GM19438 (cell line): ENCODE measurements around the gene AQP3.
"Not testable (repeated sequence)": the region's sequence is repeated elsewhere in the genome, so short reads cannot be mapped to it uniquely, and the experiment has no call there.

ENCODE experiments used
- ATAC-seq: cut with Tn5 transposase; IDR thresholded peaks from one replicate; pipeline ENCODE4 v1.9.1; 2021; ENCODE audit warnings: low read depth; ENCODE audit not compliant: unreplicated experiment

The AQP3 gene

DNA sequence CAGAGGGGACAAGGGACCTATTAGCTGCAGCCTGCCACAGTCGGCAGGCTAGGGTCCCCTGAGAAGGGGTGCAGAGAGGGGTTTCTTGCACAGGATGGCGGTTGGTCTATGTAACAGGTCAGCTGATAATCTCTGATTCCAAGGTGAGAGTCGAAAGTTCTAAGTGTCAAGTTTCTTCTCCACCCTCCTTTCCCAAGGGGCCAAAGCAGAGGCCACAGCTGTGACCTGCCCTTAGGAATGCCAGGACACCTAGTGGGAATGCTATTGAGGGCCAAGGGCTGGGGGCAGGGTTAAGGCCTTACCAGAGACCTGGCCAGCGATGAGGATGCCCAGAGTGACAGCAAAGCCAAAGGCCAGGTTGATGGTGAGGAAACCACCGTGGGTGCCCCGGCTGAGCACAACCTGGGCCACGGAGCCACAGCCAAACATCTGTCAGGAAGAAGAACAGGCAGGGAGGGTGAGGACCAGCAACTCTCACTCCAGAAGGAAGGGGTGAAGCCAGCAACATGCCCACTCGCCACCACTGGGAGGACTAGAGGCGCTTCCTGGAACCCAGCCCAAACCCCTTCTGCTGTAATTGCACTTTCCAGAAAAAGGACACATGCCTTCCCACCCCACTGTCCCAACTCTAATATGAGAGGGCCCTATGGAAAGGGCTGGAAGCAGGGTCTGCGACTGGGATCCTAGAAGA, 3.8 kb downstream of the AQP3 start:
- ATAC-seq: no peak

DNA sequence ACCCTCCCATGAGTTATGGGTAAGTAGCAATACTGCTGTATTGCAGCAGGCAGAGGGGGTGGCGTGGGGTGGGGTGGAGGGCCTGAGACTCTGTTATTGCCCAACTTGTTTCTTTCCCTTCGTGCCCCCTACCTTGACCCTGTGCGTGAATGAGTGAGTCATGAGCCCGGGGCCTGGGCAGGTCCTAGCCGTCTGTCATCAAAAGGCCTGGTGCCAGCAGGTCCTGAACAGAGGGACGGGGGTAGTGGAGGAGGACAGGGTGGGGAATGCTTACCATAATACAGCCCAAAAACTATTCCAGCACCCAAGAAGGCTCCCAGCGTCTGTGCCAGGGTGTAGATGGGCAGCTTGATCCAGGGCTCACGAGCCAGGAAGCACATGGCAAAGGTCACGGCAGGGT, 4.3 kb downstream of the AQP3 start:
- ATAC-seq: no peak

DNA sequence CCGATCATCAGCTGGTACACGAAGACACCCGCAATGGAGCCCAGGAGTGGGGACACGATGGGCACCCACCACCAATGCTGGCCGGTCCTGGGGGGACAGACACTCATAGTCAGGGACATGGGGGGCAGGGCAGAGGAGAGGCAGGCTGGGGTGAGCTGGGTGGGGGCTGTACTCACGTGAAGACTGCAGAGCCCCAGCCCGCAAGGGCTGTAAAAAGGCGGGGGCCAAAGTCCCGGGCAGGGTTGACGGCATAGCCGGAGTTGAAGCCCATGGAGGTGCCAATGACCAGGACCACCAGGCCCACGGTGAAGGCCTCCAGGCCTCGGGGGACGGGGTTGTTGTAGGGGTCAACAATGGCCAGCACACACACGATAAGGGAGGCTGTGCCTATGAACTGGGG, 5.3 kb downstream of the AQP3 start:
- ATAC-seq: no peak

DNA sequence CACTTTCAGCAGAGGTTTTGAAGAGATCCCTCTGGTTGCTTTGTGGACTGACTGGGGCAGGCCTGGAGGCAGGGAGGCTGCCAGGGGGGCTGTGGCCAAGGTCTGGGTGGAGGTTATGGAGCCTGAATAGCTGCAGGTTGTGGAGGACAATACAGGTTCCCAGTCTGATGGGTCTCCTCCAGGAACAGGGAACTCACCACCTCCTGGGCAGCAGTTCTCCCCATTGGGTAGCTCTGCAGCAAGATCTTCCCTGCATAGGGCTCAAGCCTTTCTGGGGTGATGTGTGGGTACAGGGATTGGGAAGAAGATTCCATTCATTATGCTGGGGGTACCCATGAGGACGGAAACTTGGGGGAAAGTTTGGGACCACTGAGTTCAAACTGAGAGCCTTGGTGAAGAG, 6.8 kb downstream of the AQP3 start:
- no peak for ATAC-seq

DNA sequence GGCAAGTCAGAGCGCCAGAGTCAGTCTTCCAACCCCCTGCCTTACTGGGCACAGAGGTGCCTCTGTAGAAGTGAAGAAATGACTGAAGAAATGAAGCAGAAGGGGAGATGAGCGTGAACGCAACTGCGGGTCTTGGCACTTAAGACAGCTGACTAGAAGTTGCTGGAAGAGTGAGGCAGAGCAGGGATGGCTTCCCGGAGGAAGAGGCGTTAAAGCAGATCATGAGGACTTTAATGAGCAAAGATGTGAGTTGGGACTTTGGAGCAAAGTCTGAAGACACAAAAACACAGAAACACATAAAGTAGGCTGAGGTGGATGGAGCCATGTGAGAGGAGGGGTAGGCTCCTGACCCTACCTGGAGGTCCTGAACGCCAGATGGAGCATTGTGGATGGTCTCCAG, 7.2 kb downstream of the AQP3 start:
- no peak for ATAC-seq

DNA sequence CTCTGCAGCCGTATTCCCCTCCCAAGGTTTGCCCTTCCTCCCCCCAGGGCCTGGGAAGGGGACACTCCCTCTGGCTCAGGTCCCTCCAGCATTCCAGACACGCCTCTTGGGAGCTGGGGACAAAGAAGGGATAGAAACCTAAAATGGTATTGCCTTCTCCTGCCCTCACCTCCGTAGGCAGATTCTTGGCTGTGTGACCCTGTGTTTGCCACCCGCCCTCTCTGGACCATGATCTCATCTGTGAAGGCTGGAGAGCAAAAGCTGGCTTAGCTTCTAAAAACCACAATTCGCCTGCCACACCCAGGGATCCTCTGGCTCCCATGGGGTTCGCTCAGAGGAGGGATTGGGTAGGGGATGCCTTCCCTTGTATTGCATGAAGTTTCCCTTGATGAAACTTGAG, 7.7 kb downstream of the AQP3 start:
- ATAC-seq: no peak

DNA sequence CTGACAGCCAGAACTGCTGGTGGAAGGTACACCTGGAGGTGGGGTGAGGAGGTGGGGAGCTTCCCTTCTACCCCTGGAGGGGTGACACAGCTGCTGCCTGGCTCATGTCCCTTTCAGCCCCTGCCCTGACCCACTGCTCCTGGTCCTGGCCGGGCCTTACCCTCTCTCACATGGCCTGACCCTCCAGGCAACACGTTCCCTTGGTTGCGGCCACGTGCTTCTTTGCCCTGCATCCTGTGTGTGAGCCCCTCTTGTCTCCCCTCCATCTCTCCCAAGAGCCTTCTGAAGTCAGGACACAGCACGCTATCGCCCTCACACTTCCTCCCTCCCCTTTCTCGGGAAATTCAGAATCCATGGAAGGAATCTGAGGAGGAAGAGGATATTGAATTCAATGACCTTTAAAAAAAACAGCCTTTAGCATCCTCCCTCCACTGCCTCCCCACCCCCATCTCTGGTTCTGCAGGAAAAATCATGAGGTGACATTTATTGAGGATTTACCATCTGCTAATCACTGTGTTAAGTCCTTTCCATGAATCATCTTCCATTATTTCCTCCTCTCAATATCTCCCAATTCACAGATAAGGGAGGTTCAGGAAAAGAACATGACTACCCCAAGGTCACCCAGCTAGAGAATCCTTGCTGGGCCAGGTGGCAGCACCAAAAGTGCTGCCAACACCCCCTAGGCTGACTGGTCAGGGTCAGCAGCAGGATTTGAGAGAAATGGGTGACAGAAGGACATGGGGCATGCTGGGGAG, 8.3 kb downstream of the AQP3 start:
- no peak for ATAC-seq

DNA sequence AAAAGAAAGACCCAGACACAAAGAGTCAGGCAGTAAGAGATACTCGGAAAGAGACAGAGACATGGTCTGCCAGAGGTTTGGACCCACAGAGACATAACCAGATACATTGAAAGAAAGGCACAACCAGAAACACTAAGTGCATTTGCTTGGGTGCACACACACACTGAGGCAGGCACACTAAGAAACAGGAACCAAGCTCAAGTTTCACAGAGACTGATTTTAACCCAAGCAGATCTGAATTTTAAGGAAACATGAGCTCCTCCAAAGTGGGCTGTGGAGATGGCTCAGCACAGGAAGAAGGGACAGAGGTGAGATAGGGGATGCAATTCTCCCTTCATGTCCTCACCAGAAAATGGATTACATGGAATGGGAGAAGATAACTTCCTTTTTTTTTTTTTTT, 9.5 kb downstream of the AQP3 start:
- no peak for ATAC-seq

DNA sequence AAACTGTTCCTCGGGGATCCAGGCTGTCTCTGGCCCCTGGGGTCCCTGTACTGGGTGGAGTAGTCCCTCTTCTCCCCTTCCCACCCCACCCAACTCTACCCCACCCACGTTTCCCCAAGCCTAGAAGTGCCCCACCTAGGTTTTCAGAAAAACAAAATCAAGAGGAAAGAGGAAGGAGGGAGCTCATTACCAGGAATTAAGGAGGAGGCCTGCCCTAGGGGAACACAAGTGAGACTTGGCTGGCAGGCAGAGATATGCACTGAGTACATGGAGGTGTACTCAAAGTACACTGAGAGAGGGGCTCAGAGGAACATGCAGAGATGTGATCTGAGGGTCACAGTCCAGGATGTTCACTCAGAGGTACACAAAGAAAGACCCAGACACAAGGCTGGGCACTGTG, 10.2 kb downstream of the AQP3 start:
- no peak for ATAC-seq

DNA sequence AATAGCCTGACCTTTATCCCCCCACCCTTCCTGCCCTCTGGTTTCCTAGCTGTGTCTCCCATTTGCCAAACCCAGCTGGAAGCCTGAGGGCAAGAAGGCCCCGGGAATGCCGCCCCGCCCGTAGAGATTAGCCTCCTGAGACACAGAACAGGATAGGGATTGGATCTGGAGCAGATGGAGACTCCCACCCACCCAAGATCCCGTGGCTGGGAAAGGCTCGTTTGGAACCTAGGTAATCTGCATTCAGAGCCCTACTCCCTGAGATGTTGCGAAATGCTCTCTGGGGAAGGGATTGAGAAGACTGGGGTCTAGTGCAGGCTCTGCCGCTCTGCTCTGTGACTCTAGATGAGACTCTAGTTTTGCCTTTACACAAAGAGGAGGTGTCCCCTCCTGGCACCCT, 10.9 kb downstream of the AQP3 start:
- ATAC-seq: no peak

DNA sequence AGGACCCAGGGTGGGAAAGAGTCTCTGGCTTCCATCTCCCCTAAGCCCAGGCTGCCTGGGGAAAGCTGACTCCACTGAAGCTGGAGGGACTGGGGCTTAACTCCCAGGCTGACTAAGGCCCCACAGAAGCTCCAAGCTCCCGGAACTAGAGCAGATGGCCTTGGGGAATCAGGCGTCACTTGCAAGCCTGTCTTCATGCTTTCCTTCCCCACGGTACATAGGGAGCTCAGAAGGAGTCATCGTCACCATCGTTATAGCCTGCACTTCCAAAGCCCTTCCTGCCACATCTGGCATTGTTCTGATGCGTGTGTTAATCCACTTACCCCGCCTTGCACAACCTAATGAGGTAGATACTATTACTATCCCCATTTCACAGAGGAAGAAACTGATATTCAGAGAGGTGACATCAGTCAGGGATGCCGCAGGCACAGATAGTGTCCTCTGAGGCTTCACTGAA, 11.5 kb downstream of the AQP3 start:
- no peak for ATAC-seq

DNA sequence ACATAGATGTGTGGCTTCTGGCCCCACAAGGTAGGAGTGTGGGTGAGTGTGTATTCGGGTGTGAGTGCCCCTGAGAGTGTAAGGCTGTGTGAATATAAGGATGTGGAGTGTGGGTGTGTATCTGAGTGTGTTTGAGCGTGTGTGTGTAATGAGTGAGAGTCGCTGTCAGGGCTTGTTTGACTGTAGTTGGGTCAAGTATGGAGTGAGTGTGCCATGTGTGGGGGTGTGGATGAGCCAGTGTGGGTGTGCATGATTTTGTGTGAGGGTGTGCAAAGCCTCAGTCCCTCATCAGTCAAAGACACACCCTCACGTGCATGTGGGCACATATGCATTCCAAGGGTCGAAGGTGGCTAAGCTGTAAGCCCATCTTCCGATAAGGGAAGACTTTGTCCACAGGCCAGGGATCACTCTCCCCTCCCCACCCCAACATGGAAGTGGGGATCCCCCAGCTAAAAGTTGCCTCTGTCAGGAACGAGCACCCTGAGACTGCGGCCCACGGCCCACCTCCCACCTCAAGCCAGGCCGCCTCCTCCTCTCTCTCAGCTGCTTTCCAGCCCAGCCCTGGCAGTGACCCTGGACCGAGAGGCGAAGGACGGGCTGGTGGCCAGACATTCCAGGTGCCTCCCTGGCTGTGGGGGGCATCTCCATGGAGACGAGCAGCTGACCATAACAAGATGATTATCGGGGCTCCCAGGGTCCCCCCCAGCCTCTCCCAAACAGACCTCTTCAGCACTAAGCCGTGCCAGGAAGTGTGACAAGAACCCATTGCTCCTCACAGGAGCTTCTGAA, 12.9 kb downstream of the AQP3 start:
- ATAC-seq: no peak

DNA sequence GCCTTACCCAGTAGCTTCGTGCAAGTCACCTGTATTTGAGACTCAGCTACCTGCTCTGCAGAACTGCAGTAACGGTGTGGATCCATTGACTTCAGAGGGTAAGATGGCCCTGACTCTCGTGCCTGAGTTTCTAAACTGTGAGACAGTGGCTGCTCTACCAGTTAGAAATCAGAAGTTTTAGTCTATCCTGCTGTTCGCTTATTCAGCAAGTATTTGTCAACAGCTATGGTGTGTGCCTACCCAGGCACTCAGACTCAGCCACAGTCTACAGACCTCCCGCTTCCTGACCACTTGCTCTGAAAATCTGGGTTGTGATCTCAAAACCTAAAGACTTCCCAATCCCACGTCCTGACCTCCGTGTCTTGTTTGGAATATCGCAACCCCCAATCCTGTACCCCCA, 13.5 kb downstream of the AQP3 start:
- ATAC-seq: no peak

DNA sequence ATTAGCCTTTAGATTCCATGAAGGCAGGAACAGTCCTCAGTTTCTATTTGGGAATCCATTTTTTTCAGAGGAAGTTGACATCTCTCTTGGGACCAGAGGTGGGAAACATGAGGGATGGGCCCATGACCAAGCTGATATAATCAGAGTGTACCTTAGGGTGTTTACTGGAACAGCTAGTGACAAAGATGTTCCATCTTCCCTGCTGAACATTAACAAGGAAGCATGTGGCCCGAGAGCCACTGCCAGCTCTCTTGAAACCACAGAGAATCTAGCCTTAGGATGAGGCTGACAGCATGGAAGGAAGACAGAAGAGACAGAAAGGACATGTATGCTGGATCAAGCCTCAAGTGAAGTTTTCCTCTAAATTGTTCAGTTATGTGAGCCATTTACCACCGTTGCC, 16.0 kb downstream of the AQP3 start:
- no peak for ATAC-seq

DNA sequence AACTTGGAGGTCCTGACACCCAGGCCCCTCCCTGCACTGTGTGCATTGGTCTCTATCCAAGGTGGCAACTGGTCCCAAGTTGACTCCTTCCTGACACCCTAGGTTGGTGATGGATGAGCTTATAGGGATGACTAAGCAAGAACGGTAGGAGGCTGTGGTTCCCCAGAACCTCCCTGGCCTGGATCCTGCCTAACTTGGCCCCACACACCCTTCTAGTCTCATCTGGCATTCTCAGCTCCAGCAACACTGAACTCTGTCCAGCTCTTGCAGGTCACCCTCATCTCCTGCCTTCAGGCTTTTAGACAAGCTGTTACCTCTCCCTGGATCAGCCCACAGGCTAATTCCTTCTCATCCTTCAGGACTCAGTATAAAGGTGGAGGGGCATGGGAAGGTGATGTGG, 16.5 kb downstream of the AQP3 start:
- no peak for ATAC-seq

DNA sequence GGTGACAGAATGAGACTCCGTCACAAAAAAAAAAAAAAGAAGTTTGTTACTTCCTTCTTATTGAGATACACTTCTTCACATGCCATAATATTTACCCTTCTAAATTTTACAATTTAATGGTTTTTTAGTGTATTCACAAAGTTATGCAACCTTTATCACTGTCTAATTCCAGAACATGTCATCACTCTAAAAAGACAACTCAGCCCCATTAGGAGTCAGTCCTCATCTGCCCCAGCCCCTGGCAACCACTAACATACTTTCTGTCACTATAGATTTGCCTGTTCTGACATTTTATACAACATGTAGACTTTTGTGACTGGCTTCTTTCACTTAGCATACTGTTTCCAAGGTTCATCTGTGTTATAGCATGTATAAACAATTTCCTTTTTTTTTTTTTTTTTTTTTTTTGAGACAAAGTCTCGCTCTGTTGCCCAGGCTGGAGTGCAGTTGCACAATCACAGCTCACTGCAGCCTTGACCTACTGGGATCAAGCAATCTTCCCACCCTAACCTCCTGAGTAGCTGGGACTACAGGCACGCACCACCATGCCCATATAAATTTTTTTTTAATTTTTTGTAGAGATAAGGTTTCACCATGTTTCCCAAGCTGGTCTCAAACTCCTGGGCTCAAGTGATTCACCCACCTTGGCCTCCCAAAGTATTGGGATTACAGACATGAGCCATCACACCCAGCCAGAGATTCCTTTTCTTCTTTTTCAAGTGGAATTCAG, 18.0 kb downstream of the AQP3 start:
- ATAC-seq: no peak

DNA sequence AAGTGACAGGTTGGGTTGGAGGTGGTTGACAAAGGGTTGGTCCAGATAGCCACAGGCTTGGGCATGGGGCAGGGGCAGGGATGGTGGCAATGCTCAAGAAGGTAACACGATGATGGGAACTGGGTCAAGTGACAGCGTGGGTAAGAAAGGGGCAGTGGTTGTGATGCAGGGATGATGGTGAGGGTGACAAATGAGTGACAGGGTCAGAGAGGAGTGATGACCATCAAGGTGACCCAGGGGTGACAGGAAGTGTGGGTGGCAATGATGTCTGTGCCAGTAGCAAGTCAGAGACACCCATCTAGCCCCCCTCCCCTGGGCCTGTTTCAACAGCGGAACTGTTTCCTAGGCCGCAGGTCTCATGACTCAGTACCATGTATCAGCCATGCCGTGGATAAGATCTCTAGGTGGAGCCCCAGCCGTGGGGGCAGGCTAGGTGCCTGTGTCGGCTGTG, 20.5 kb downstream of the AQP3 start:
- ATAC-seq: no peak

DNA sequence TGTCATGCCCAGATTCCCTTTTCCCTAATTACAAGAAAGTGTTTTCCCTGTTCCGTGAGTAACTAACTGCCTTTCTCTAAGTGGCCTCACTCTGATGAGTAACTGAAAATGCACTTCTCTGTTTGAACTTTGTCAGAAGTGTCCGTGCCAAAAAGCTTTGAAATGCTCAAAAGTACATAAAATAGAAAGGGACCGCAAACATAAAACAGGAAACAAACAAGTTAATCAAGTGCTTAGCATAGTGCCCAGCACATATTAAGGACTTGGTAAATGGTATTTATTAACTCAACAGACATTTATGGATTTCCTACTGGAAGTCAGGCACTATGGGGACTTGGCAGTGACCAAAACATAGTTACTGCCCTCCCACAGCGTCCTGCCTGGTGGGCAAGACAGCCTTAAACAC, 22.3 kb downstream of the AQP3 start:
- ATAC-seq: no peak

DNA sequence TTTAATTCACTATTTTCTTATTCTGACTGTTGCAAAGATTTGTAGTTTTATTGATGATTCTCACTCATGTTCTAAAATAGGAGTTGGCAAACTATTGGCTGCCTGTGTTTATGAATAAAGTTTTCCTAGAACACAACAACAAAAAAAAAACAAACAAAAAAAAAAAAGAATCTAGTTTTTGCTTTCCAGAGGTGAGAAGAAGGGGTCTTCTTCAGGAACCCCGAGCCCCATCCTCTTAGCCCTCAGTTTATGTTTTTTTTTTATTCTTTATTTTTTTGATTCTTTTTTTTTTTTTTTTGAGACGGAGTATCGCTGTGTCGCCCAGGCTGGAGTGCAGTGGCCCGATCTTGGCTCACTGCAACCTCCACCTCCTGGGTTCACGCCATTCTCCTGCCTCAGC, 22.9 kb downstream of the AQP3 start:
- ATAC-seq: not testable (repeated sequence)

DNA sequence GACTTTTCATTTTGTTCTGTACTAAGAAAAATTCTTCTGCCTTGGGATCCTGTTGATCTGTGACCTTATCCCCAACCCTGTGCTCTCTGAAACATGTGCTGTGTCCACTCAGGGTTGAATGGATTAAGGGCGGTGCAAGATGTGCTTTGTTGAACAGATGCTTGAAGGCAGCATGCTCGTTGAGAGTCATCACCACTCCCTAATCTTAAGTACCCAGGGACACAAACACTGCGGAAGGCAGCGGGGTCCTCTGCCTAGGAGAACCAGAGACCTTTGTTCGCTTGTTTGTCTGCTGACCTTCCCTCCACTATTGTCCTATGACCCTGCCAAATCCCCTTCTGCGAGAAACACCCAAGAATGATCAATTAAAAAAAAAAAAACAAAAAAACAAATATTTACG, 23.4 kb downstream of the AQP3 start:
- not testable (repeated sequence) for ATAC-seq
